Measurements from ENCODE around the gene KIF6.
A peak's percentile ranks its signal among the peaks of the same experiment; 100 is the strongest.
"Not testable (repeated sequence)": the region's sequence is repeated elsewhere in the genome, so short reads cannot be mapped to it uniquely, and the experiment has no call there.

KIF6 gene

DNA sequence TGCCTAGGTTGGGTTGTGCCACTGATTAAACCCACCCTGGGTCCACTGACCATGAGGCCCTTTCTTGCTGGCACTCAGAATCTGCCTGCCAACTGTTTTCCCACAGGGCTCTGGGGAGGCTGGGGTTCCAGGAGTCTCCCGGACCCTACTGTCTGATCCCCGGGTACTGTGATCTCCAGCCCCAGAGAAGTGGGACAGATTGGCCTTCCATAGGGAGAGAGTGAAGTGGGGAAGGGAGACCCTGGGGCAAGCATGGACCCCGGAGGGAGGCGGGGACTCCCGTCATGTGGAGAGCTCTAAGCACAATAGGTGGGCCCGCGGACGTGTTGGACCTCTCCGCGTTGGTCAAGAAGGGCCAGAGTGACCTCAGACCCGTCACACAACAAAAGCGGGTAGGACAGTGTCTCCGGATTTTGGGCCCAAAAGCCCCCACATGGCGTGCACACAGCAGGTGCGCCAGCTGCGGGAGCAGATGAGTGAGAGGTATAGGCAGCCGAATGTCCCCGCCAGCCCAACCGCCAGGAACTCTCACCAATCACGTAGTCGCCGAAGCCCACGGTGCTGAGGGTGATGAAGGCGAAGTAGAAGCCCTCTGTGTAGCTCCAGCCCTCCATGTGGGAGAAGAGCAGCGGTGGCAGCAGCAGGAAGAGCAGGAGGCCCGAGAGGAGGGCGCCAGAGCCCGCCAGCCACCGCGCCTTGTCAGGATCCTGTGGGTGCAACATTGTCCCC, 421.6 kb downstream of the KIF6 start:
- DNase-seq, result no peak

- DNase-seq, result peak; percentile 78
These were observed 422.4 kb downstream of the KIF6 start for GRCh38 chr6:39302669-39303424.

- DNase-seq, result no peak
These were observed 423.2 kb downstream of the KIF6 start for GRCh38 chr6:39302011-39302410.

DNA sequence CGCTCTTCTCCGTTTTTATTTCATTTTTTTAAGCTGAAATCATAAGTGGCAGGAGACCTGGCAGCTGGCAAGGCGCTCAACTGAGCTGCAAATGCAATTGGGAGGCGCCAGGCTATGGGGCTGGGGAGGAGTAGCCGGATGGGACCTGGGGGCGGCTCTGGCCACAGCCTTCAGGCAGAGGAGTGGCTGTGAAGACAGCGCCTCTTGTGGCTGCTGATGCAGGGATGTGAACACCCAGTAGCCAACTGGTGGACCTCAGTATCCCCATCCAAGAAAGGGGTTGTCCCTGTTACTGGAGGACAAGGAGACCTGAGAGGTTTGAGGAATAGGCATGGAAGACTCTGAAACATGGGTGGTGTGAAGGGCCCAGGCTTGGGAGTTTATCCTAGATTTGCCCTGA, 423.6 kb downstream of the KIF6 start:
- no peak for DNase-seq

- DNase-seq, result no peak
These were observed 424.5 kb downstream of the KIF6 start for GRCh38 chr6:39300739-39301138.

DNA sequence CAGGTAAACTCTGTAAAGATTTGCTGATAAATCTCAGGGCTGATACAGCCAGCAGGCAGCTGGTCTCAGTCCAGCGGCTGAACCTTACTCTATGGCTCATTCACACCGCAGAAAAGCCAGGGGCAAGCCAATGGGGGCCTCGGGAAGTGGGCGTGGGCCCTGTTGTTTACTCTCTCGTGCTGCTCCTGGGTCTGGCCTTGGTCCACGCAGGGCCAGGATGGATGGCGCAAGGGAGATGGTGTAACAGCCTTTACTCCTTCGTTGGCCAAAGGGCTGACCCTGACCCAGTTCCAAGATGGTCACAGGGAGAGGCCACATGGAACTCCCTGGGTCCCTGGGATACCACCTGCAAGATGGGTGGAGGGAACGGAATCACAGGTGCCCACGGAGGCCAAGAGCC, 427.1 kb downstream of the KIF6 start:
- no peak for DNase-seq

DNA sequence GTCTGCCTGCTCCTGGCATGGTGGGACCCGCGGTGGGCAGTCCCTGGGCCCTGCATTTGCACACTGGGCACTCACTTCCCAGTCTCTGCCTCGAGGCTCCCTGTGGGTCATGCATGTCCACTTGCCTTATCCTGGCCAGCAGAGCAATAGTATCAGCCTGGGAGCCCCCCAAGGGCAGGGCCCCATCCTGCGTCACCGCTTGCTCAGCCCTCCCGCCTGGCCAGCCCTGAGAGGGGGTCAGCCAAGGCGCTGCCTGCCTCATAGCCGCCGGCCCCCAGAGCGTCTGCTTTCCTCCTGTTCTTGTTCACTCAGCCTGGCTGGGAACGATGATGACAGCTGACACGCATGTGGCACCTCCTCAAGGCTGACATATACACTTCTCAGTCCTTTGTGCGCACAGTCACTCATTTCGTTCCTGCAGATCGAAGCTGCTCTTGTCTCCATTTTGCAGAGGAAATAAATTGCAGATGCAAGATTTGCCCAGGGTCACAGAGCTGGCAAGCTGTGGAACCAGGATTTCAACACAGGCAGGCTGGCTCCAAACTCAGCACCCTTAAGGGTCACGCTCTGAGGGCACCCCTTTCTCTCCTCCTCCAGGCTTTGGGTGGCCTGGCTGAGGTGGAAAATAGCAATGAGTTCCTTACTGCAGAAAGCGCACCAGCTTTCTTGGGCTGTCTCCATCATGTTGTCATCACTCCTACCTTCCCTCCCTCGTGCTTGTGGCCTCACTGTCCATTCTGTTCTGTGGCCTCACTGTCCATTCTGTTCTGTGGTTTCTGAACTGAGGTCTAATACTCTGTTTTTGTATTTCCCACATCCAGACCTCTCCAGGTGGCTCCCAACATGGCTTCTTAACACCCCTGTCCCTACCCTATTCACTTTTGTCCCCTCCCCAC, 428.2 kb downstream of the KIF6 start:
- DNase-seq, result no peak

- DNase-seq, result no peak
These were observed 429.6 kb downstream of the KIF6 start for GRCh38 chr6:39295611-39296011.

DNA sequence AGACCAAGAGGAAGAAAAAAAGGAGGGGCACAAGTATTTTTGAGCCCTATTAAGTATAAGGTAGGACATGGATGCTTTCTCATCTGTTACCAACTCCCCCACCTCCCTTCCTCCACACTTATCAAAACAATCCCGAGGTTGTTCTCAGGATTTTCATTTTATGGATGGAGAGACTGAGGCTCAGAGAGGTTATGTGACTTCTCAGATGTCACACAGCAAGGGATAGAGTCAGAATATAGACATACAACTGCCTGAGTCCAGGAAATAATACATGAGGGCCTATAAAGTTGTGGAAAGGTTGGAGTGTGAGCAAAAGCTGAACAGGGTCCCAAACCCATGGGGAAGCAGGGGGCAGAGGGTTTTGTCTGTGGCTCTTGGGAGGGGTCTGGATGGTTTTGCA, 430.3 kb downstream of the KIF6 start:
- no peak for DNase-seq

- no peak for DNase-seq
These were observed 431.1 kb downstream of the KIF6 start for GRCh38 chr6:39294133-39294532.

GRCh38 chr6:39292637-39293036, 432.6 kb downstream of the KIF6 start:
- DNase-seq, result no peak

DNA sequence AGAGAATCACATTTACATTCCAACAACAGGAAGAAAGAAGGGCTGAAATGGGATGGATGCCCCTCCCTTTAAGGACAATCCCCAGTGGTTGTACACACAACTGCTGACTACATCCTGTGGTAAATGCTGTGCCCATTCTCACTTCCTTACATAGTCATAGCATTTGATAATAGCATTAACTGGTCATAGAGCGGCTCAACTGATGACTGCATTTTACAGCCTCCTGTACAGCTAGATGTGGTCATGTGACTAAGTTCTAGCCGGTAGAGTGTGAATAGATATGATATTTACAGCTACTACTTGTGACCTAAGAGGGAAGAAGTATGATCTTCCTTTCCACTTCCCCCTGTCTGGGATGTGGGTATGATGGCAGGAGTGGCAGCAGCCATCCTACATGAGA, 435.7 kb downstream of the KIF6 start:
- DNase-seq, result no peak

DNA sequence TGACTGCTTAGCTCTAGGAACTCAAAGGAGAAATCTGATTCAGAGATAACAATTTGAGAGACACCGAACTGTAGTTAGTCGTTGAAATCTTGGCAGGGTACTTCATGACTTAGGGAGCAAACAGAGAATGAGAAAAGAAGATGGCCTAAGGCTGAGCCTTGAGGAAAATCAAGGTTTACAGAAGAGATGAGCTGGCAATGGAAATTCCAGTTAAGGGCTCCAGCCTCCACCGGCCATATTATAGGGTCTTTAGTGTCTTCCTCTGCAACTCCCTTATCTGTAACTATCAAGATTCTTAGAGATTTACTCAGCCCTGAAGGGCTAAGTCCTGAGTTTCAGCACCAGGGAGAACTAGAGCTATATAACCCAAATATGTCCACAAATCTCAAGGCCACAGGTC, 437.6 kb downstream of the KIF6 start:
- no peak for DNase-seq

- DNase-seq, result not testable (repeated sequence)
These were observed 438.6 kb downstream of the KIF6 start for GRCh38 chr6:39286596-39286995.

DNA sequence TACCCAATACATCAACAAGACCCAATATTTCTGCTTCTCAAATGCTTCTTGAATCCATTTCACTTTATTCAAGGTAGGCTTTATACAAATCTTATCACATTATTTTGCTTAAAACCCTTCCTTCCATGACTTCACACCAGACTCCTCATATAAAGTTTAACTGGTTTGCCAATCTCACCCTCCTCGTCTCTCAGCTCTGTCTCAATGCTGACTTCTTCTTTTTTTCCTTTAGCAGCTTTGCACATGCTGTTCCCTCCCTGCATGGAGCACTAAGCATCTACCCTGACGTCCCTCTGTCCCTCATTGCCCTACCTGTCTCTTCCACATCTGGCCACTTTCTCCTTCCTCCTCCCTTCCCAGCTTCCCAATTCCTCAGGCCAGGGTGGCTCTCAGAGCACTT, 442.4 kb downstream of the KIF6 start:
- no peak for DNase-seq

DNA sequence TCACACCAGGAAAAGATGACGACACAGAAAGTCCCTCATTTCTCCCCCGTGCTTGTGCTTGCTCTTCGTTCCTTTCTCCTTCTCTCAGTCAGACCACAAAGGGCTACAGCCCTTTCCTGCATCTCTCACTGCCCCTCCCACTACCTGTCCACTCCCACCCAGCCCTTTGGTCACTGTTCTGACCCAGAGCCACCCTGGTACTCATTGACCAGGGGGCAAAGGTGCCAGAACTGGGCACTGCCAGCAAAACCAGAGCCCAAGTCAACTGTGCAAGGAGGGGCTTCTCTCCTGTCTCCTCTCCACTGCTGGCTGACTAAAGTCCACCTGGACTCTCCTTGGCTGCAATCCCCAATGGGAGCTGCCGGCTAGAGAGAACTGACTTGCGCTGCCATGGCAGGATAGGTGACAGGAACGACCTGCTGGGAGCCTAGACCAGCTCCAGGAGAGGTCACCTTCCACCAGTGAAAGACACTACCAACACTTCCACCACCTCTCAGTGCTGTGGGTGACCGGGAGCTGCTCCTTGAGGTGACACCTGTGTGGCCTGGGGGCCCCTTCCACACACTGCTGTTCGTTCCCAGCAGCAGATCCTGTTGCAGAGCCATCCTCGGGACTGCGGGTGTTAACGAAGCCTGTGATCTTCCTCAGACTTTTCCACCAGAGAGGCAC, 443.8 kb downstream of the KIF6 start:
- DNase-seq, result no peak

DNA sequence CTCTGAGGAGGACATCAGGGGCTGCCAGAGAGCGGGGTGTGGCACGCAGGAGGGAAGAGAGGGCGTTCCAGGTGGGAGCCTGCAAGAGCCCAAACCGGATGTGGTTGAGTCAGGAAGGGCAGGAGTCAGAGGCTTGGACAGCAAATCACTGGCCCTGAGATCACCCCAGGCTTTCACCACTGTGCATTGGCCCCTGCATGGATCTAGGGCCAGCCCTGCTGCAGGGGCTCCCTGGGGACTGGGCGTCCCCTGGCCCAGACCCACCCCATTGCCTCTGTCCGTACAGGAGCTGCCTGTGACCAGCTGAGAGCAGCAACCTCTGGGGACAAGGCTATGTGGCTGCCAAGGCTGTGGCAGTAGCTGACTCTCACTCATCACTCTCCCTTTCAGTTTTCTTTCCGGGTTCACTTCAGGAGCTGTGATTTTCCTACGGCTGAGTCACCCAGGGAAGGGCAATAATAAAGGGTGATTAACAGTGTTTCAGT, 444.9 kb downstream of the KIF6 start:
- no peak for DNase-seq

All from CD4-positive, alpha-beta T cell treated with Interferon gamma for 1 hour (primary cell).